ENCODE data around the gene GAD1. TPM values are rescaled to one million over a fixed set of nuclear protein-coding genes. Genes with fewer than 3 reads are reported as not detected.

The GAD1 gene
- total RNA-seq (10 to 100 TPM; 17.2 to 60.9 TPM), polyA plus RNA-seq (ENCODE audit: insufficient read length in 2 of 2) (10 to 100 TPM; 74.8 to 80.7 TPM)
- long read RNA-seq, donor 1, transcript GAD1-202 (17 exons, 3,604 nt), result major isoform, 15 of 21 reads
- long read RNA-seq, donor 1, partial matches to known transcripts, result 5 of 21 reads
- long read RNA-seq, donor 1, other reads (novel, unspliced or antisense), result 0 of 21 reads
- long read RNA-seq, donor 2, partial matches to known transcripts, result 0 of 2 reads
- long read RNA-seq, donor 2, other reads (novel, unspliced or antisense), result 0 of 2 reads
- long read RNA-seq, donor 3, partial matches to known transcripts, result 7 of 13 reads
- long read RNA-seq, donor 3, other reads (novel, unspliced or antisense), result 0 of 13 reads
- long read RNA-seq, donor 4, result 0 reads

DNA sequence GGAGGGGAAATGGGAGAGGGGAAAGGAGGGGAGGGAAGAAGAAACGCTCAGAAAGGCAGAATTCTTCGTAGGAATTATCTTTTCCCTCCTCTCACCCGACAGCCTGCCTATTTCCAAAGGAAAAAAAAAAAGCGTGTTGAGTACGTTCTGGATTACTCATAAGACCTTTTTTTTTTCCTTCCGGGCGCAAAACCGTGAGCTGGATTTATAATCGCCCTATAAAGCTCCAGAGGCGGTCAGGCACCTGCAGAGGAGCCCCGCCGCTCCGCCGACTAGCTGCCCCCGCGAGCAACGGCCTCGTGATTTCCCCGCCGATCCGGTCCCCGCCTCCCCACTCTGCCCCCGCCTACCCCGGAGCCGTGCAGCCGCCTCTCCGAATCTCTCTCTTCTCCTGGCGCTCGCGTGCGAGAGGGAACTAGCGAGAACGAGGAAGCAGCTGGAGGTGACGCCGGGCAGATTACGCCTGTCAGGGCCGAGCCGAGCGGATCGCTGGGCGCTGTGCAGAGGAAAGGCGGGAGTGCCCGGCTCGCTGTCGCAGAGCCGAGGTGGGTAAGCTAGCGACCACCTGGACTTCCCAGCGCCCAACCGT is at the start of gene GAD1:
Gene GAD1, plus strand, starts transcription at position 384 of the 589 bp plus-strand sequence. CDS start 1,705 bp downstream, outside the sequence.
- peak in 2 of 6 donors; percentile 77 to 84 for DNase-seq (ENCODE audit: low read depth in 4 of 6, low spot score in 6 of 6)
- WGBS (ENCODE audit: insufficient coverage), result 0% methylated on average over 44 of the region's 49 CpGs

DNA sequence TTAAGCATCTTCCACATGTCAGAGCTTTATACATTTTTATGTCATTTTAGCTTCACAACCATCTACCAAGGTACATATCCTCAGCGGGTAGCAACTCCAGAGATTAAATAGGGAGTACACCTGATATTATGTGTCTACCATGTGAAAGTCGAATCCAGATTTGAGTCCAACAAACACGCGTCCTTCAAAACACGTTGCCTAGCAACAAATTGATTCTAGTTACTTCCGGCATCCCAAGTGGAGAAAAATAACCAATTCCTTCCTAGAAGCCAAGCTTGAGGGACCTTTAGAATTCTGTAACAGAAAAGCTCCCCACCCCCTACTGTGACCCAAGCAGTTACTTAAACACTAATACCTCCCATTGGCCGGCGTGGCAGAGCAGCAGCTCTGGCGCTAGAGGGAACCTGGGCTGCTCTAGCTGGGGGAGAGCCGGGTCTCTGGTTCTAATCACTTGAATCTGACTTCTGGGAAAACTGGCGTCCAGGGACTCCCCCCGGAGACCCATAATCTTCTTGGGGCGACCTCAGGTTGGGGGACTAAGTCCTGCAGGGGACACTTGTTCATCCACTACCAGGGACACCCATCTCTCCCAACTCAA is 46.6 kb upstream of the GAD1 start, which contains the start of gene ERICH2:
Gene ERICH2, plus strand, starts transcription at position 371 of the 598 bp plus-strand sequence. CDS start 304 bp downstream, outside the sequence.
- no peaks in the 10 kb centered on the region for H3K27me3 ChIP-seq (ENCODE audit: control insufficient read depth, insufficient read depth, low read length)
- H3K4me3 ChIP-seq (ENCODE audit: low read depth, low read length), result peak within 1 kb of the TSS; percentile 71
- peaks cover 10% of the 10 kb centered on the region for H3K4me1 ChIP-seq (ENCODE audit: control insufficient read depth, insufficient read depth, low read length)
- H3K27ac ChIP-seq (ENCODE audit: low read depth, low read length), result peak within 1 kb of the TSS; percentile 35
- WGBS (ENCODE audit: insufficient coverage), result 0% methylated on average over 11 of the region's 13 CpGs
- H3K9me3 ChIP-seq (ENCODE audit: control insufficient read depth, insufficient read depth, low read length), result no peaks in the 10 kb centered on the region
- no peaks in the 10 kb centered on the region for H3K36me3 ChIP-seq (ENCODE audit: control insufficient read depth, insufficient read depth, low read length)
- peak in 5 of 6 donors; percentile 21 to 84 (median 43) for DNase-seq (ENCODE audit: low read depth in 4 of 6, low spot score in 6 of 6)

More for the DNA sequence above, at the start of gene GAD1:
- peak within 1 kb of the TSS; percentile 39 for H3K4me3 ChIP-seq (ENCODE audit: low read depth, low read length)
- H3K4me1 ChIP-seq (ENCODE audit: control insufficient read depth, insufficient read depth, low read length), result peaks cover 68% of the 10 kb centered on the region
- no peaks in the 10 kb centered on the region for H3K9me3 ChIP-seq (ENCODE audit: control insufficient read depth, insufficient read depth, low read length)
- H3K27ac ChIP-seq (ENCODE audit: low read depth, low read length), result peak within 1 kb of the TSS; percentile 27
- peaks cover 88% of the 10 kb centered on the region for H3K27me3 ChIP-seq (ENCODE audit: control insufficient read depth, insufficient read depth, low read length)
- no peaks in the 10 kb centered on the region for H3K36me3 ChIP-seq (ENCODE audit: control insufficient read depth, insufficient read depth, low read length)

DNA sequence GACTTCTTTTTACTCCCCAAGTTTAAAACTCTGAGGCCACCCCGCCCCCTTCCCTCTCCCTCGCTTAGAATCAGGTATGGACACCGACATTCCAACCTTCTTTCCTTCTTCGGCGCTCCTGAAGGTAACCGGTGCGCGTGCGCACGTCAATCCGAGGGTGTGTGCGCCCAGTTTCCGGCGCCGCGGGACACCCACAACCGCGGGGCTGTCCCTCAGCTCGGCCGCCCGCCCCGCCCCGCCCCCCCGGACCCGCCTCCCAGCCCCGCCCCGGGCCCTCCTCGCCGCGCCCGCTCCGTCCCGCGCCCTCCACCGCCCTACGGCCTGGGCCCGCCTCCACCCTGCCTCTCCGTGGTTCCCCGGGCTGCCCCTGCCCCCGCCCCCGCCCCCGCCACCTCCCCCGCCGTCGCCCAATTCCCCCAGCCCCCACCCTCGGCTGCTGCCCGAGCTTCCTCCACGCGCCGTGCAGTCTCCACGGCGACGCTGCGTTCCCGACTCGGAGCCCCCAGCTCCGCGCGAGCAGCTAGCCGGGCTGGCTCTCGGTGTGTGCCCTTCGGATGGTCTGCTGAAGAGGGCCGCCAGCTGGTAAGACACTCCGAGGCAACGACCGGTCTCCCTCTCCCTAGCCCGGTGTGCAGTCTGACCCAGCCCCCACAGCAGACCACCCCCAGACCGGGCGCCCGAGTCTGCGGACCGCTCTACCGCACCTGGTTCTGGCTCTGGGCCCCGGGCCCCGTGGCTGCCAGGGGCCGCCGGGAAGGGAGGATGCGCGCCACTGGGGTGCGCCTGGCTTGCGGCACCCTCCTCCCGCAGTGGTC is 45.9 kb upstream of the GAD1 start:
- Histone ChIP-seq H3K4me3 (ENCODE audit: low read depth, low read length) (peak overlapping the region; percentile 71), H3K9me3 (ENCODE audit: control insufficient read depth, insufficient read depth, low read length) (no peaks in the 10 kb centered on the region), H3K27ac (ENCODE audit: low read depth, low read length) (peak overlapping the region; percentile 35), H3K4me1 (ENCODE audit: control insufficient read depth, insufficient read depth, low read length) (peaks cover 10% of the 10 kb centered on the region), H3K27me3 (ENCODE audit: control insufficient read depth, insufficient read depth, low read length) (no peaks in the 10 kb centered on the region), H3K36me3 (ENCODE audit: control insufficient read depth, insufficient read depth, low read length) (no peaks in the 10 kb centered on the region)
- WGBS (ENCODE audit: insufficient coverage), result under 1% methylated on average over 55 of the region's 82 CpGs
- DNase-seq (ENCODE audit: low read depth in 4 of 6, low spot score in 6 of 6), result peak; percentile 31 to 92 (median 50)

DNA sequence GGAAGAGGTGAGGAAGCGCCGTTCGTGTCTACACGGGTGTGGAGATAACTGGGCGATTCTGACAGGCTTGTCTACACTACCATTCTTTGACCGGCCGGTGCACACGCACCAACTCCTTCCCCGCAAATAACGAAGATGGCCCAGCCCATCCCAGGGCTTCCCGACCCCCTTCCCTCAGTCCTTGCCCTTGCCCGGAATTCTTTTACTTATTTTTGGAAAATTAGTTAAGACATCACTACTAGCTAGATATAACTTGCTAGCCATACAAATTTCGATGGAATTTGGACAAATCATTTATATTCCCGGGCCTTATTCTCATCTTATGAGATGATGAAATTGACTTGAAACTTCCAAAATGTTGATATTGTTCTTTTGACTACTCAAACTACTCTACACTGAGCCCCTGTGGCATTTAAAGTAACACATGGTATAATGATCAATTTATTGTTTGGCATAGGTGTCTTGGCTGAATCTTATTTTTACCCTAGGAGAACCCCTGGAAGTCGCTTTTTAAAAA is 45.2 kb upstream of the GAD1 start:
- H3K9me3 ChIP-seq (ENCODE audit: control insufficient read depth, insufficient read depth, low read length), result no peaks in the 10 kb centered on the region
- H3K4me3 ChIP-seq (ENCODE audit: low read depth, low read length), result peak overlapping the region; percentile 53
- no peak for DNase-seq (ENCODE audit: low read depth in 4 of 6, low spot score in 6 of 6)
- no peaks in the 10 kb centered on the region for H3K27me3 ChIP-seq (ENCODE audit: control insufficient read depth, insufficient read depth, low read length)
- no peak overlapping the region for H3K27ac ChIP-seq (ENCODE audit: low read depth, low read length)
- 0% methylated on average over 6 of the region's 15 CpGs for WGBS (ENCODE audit: insufficient coverage)
- no peaks in the 10 kb centered on the region for H3K36me3 ChIP-seq (ENCODE audit: control insufficient read depth, insufficient read depth, low read length)
- peaks cover 10% of the 10 kb centered on the region for H3K4me1 ChIP-seq (ENCODE audit: control insufficient read depth, insufficient read depth, low read length)

DNA sequence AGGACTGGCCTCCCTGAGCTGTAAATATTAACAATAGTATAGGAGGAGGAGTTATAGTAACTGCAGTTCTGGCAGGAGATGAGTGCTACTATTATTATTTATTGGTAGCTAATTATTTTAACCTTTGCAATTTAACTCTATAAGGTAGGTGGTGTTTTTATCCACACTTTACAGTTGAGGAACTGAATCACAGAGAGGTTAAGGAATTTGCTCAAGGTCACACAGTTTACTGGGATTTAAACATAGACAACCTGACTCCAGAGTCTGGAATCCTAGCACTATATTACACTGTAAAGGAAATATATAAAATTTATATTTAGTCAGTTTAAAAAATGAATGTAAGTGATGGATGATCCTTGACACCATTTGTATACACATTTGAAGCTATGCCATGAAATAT is 44.4 kb upstream of the GAD1 start:
- no peak for DNase-seq (ENCODE audit: low read depth in 4 of 6, low spot score in 6 of 6)
- no peaks in the 10 kb centered on the region for H3K9me3 ChIP-seq (ENCODE audit: control insufficient read depth, insufficient read depth, low read length)
- H3K36me3 ChIP-seq (ENCODE audit: control insufficient read depth, insufficient read depth, low read length), result no peaks in the 10 kb centered on the region
- peaks cover 10% of the 10 kb centered on the region for H3K4me1 ChIP-seq (ENCODE audit: control insufficient read depth, insufficient read depth, low read length)
- H3K4me3 ChIP-seq (ENCODE audit: low read depth, low read length), result no peak overlapping the region
- H3K27me3 ChIP-seq (ENCODE audit: control insufficient read depth, insufficient read depth, low read length), result no peaks in the 10 kb centered on the region
- H3K27ac ChIP-seq (ENCODE audit: low read depth, low read length), result no peak overlapping the region

DNA sequence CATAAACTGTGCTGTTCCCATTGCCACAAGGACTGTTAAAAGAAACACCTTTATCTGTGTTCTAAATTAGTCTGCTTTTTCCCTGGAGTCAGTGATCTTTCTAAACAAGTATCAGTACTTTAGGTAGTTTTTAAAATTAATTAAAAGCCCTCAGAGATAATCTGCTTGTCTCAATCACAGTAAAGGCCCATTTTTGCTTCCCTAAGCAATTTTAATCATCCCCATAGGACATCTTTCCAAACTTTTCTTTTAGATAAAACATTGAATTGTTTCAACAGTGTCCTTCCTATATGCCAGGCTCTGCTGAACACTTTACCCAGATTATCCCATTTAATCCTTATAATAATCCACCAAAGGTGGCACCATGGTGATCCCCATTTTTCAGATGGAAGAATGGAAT is 42.6 kb upstream of the GAD1 start:
- DNase-seq (ENCODE audit: low read depth in 4 of 6, low spot score in 6 of 6), result no peak
- peaks cover 10% of the 10 kb centered on the region for H3K4me1 ChIP-seq (ENCODE audit: control insufficient read depth, insufficient read depth, low read length)
- no peaks in the 10 kb centered on the region for H3K27me3 ChIP-seq (ENCODE audit: control insufficient read depth, insufficient read depth, low read length)
- no peaks in the 10 kb centered on the region for H3K9me3 ChIP-seq (ENCODE audit: control insufficient read depth, insufficient read depth, low read length)
- no peak overlapping the region for H3K4me3 ChIP-seq (ENCODE audit: low read depth, low read length)
- no peak overlapping the region for H3K27ac ChIP-seq (ENCODE audit: low read depth, low read length)
- no peaks in the 10 kb centered on the region for H3K36me3 ChIP-seq (ENCODE audit: control insufficient read depth, insufficient read depth, low read length)

DNA sequence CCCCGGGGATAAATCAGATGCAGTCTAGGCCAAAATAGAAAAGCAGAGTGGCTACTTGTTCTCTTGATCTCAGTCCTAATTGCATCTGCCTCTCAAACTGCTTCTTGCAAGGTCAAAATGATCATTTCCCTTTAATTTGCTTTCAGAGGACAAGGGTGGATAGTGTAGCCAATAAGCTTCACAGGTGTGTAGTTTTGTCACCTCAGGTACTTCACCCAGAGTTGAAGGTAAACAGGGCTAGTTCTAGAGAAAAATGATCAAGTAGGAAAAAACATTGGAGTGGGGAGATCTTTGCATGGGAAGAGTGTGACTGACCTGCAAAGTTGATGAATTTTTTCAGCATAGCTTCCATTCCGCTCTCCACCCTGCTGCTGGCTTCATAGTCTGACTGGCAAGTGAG is 37.8 kb upstream of the GAD1 start:
- Histone ChIP-seq H3K4me1 (ENCODE audit: control insufficient read depth, insufficient read depth, low read length) (no peaks in the 10 kb centered on the region), H3K36me3 (ENCODE audit: control insufficient read depth, insufficient read depth, low read length) (no peaks in the 10 kb centered on the region), H3K4me3 (ENCODE audit: low read depth, low read length) (no peak overlapping the region), H3K27me3 (ENCODE audit: control insufficient read depth, insufficient read depth, low read length) (no peaks in the 10 kb centered on the region), H3K27ac (ENCODE audit: low read depth, low read length) (no peak overlapping the region), H3K9me3 (ENCODE audit: control insufficient read depth, insufficient read depth, low read length) (no peaks in the 10 kb centered on the region)
- 80% methylated on average over 1 of the region's 2 CpGs for WGBS (ENCODE audit: insufficient coverage)
- DNase-seq (ENCODE audit: low read depth in 4 of 6, low spot score in 6 of 6), result no peak

DNA sequence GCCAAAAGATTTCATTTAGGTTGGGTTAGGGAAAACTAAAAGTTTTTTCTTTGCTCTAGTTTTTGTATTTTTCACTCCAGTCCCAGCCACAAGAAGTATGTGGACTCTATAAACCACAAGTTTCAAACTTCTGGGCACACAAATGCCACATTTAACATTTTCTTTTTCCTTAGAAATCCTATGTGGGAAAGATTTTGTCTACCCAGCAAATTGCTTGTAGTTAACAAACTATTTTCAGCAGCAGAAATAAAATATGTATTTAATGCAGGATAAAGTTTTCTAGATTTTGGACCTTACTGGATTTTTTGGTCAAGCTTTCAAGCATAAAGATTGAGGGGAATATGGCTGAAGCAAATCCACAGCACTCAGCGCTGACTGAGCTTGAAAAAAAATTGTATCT is 37.4 kb upstream of the GAD1 start:
- Histone ChIP-seq H3K36me3 (ENCODE audit: control insufficient read depth, insufficient read depth, low read length) (no peaks in the 10 kb centered on the region), H3K27me3 (ENCODE audit: control insufficient read depth, insufficient read depth, low read length) (no peaks in the 10 kb centered on the region), H3K27ac (ENCODE audit: low read depth, low read length) (no peak overlapping the region), H3K9me3 (ENCODE audit: control insufficient read depth, insufficient read depth, low read length) (no peaks in the 10 kb centered on the region), H3K4me3 (ENCODE audit: low read depth, low read length) (no peak overlapping the region), H3K4me1 (ENCODE audit: control insufficient read depth, insufficient read depth, low read length) (no peaks in the 10 kb centered on the region)
- no CpG with 5 or more reads among the region's 1 CpG for WGBS (ENCODE audit: insufficient coverage)
- no peak for DNase-seq (ENCODE audit: low read depth in 4 of 6, low spot score in 6 of 6)

DNA sequence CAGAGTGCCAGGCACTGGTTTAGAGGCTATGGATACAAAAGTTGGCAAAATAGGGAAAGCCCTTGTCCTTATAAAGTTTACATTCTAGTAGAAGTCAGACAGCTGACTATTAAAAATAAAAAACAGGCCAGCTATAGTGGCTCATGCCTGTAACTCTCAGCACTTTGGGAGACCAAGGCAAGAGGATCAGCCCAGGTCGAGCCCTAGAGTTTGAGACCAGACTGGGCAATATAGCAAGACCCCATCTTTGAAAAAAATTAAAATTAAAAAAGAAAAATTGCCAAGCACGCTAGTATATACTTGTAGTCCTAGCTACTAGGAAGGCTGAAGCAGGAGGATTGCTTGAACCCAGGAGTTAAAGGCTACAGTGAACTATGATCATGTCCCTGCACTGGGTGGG is 34.0 kb upstream of the GAD1 start:
- no peak for DNase-seq (ENCODE audit: low read depth in 4 of 6, low spot score in 6 of 6)
- Histone ChIP-seq H3K27me3 (ENCODE audit: control insufficient read depth, insufficient read depth, low read length) (no peaks in the 10 kb centered on the region), H3K9me3 (ENCODE audit: control insufficient read depth, insufficient read depth, low read length) (no peaks in the 10 kb centered on the region), H3K27ac (ENCODE audit: low read depth, low read length) (no peak overlapping the region), H3K4me3 (ENCODE audit: low read depth, low read length) (no peak overlapping the region), H3K36me3 (ENCODE audit: control insufficient read depth, insufficient read depth, low read length) (no peaks in the 10 kb centered on the region), H3K4me1 (ENCODE audit: control insufficient read depth, insufficient read depth, low read length) (no peaks in the 10 kb centered on the region)
- WGBS (ENCODE audit: insufficient coverage), result 100% methylated on average over 2 of the region's 2 CpGs

Measured in spinal cord (tissue), 10 donors.